HG03196 (cell line): Measurements from ENCODE around the gene ABHD15.

Experiments
- ATAC-seq: cut with Tn5 transposase; IDR thresholded peaks from one replicate; pipeline ENCODE4 v1.9.1; 2021; ENCODE audit not compliant: unreplicated experiment

ABHD15 gene

GRCh38 chr17:29566473-29567303, at the start of gene ABHD15:
Gene ABHD15 (minus strand): TSS chr17:29567037. CDS start chr17:29566966, 71 bp downstream.
- peak; percentile 29 for ATAC-seq

GRCh38 chr17:29615492-29616299, 48.9 kb upstream of the ABHD15 start:
- peak; percentile 45 for ATAC-seq

GRCh38 chr17:29615048-29615385, 48.2 kb upstream of the ABHD15 start:
- ATAC-seq: no peak

GRCh38 chr17:29614349-29615047, 47.7 kb upstream of the ABHD15 start:
- no peak for ATAC-seq

GRCh38 chr17:29613856-29614255, 47.0 kb upstream of the ABHD15 start:
- no peak for ATAC-seq

- ATAC-seq: no peak
Observed at GRCh38 chr17:29613352-29613837, 46.6 kb upstream of the ABHD15 start.

- no peak for ATAC-seq
Observed at GRCh38 chr17:29612404-29613280, 45.8 kb upstream of the ABHD15 start.

GRCh38 chr17:29612094-29612403, 45.2 kb upstream of the ABHD15 start:
- no peak for ATAC-seq

GRCh38 chr17:29611351-29612093, 44.7 kb upstream of the ABHD15 start:
- ATAC-seq: no peak

- no peak for ATAC-seq
Observed at GRCh38 chr17:29610395-29610794, 43.6 kb upstream of the ABHD15 start.

GRCh38 chr17:29608986-29609385, 42.1 kb upstream of the ABHD15 start:
- no peak for ATAC-seq

GRCh38 chr17:29607557-29608195, 40.8 kb upstream of the ABHD15 start:
- ATAC-seq: no peak

- no peak for ATAC-seq
Observed at GRCh38 chr17:29603109-29603674, 36.4 kb upstream of the ABHD15 start.

- no peak for ATAC-seq
Observed at GRCh38 chr17:29597361-29598172, 30.7 kb upstream of the ABHD15 start.

- ATAC-seq: no peak
Observed at GRCh38 chr17:29596811-29597210, 30.0 kb upstream of the ABHD15 start.

- no peak for ATAC-seq
Observed at GRCh38 chr17:29595943-29596774, 29.3 kb upstream of the ABHD15 start.
